ENCODE data around the gene RASA3.

Gene RASA3

DNA sequence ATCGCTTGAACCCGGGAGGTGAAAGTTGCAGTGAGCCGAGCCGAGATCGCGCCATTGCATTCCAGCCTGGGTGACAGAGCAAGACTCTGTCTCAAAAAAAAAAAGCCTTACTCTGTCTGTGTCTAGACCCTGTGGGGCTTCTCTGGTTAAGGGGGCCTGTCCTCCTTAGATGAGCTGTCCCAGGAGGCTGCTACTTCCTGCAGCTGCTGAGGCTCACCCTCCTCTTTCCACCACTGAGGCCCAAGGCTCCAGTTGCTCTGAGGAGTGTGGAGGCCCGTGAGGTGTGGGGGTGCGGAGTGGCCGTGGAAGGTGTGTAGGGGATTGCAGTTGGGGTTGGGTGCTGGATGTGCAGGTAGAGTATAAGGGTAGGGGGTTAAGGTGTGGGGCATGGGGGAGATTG lies 22.1 kb upstream of the RASA3 start:
- TF ChIP-seq, protein P1, sequence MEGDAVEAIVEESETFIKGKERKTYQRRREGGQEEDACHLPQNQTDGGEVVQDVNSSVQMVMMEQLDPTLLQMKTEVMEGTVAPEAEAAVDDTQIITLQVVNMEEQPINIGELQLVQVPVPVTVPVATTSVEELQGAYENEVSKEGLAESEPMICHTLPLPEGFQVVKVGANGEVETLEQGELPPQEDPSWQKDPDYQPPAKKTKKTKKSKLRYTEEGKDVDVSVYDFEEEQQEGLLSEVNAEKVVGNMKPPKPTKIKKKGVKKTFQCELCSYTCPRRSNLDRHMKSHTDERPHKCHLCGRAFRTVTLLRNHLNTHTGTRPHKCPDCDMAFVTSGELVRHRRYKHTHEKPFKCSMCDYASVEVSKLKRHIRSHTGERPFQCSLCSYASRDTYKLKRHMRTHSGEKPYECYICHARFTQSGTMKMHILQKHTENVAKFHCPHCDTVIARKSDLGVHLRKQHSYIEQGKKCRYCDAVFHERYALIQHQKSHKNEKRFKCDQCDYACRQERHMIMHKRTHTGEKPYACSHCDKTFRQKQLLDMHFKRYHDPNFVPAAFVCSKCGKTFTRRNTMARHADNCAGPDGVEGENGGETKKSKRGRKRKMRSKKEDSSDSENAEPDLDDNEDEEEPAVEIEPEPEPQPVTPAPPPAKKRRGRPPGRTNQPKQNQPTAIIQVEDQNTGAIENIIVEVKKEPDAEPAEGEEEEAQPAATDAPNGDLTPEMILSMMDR (IDR thresholded peaks at IDR 0.05; ENCODE audit: insufficient read depth, missing control alignments): no peak
- FAIRE-seq (no peak), DNase-seq (ENCODE audit: insufficient read length, low spot score) (peak; percentile 1)

DNA sequence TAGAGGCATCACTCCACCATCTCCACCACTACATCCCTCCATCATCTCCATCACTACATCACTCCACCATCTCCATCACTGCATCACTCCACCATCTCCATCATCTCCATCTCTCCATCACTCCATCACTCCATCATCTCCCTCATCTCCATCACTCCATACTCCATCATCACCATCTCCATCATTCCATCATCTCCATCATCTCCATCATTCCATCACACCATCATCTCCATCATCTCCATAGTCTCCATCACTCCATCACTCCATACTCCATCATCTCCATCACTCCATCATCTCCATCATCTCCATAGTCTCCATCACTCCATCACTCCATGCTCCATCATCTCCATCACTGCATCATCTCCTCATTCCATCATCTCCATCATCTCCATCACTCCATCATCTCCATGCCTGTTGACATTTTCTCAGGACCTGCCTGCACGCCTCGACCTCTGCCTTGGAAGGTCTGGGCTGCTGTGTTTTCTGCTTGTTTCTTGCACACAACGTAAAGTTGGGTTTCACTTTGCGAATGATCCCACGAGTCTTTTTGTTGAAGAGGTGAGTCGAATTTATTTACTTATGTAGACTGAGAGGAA lies 21.2 kb upstream of the RASA3 start:
- TF ChIP-seq, protein P1 (IDR thresholded peaks at IDR 0.05; ENCODE audit: insufficient read depth, missing control alignments): no peak
- FAIRE-seq: no peak
- peak; percentile 10 for DNase-seq (ENCODE audit: insufficient read length, low spot score)

DNA sequence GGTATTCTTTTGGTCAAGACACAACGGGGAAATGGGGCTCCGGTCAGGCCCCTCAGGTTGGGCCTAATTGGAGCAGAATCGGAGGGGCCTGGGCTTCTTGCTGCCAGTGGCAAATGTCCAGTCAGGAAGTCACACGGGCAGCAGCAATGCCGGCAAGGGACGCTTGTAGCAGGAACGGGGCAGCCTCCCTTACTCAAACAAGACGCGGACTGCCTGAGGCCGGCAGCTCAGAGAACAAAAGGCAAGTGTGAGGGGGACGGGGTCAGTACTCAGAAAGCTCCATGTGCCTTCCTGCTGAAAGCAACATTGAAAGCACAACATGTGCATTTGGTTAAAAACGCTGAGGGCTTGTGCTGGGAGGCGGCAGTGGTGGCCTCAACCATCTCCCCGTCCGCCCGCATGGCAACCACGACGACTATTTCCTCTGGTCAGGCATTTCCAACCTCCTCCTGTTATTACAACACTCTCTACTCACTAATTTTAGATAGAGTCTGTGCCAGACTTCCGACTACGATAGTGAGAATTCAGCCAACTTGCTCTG lies 20.5 kb upstream of the RASA3 start:
- DNase-seq (ENCODE audit: insufficient read length, low spot score): peak; percentile 1
- FAIRE-seq: no peak
- TF ChIP-seq, protein P1 (IDR thresholded peaks at IDR 0.05; ENCODE audit: insufficient read depth, missing control alignments): no peak

DNA sequence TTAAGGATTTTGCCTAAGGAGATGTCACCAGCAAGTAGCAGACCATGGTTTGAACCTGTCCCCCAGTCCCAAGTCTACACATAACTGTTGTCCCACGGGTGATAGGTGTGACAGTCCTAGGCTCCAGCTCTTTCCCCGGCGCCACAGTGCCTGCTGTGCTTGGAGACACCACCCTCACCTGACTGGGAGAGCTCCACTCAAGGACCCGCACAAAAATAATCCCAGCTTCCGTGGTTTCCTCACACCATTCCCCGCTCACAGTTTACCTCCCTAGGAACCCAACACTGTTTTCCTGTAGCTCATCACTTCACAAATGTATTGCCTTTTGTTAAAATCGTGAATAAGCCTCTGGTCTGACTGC lies 19.8 kb upstream of the RASA3 start:
- DNase-seq (ENCODE audit: insufficient read length, low spot score) (peak; percentile 12), FAIRE-seq (no peak)
- TF ChIP-seq, protein P1 (IDR thresholded peaks at IDR 0.05; ENCODE audit: insufficient read depth, missing control alignments): no peak

DNA sequence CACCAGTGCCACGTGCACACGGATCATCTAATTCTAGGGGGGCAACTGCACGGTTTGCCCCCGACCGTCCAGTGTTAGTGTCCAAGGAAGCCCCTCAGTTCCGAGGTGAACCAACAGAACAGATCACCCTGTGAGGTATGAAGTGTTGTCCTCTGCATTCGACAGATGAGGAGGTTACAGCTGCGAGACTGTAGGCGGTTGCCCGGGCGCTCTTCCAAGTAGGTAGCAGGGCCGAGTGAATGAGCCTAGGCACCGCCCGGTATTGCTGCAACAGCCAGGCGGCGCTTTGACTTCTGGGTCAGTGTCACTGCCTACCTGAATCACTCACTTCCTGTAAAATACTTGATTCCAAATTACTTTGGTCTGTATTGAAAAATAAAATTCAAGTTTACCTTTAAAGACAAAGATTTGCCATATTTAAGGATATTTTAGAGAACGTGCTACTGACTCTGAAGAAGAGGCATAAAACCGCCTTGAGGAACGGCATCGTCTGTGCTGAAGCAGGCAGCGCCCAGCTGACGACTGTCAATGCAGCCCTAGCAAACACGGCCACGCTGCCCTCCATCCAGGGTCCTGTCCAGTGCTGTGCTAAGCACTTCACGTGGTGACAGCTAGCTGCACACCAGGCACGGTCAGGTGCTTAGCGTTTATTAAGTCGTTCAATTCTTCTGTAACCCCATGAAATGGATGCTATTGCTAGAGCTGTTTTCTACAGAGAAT lies 19.3 kb upstream of the RASA3 start:
- DNase-seq (ENCODE audit: insufficient read length, low spot score) (peak; percentile 8), FAIRE-seq (no peak)
- TF ChIP-seq, protein P1 (IDR thresholded peaks at IDR 0.05; ENCODE audit: insufficient read depth, missing control alignments): no peak

DNA sequence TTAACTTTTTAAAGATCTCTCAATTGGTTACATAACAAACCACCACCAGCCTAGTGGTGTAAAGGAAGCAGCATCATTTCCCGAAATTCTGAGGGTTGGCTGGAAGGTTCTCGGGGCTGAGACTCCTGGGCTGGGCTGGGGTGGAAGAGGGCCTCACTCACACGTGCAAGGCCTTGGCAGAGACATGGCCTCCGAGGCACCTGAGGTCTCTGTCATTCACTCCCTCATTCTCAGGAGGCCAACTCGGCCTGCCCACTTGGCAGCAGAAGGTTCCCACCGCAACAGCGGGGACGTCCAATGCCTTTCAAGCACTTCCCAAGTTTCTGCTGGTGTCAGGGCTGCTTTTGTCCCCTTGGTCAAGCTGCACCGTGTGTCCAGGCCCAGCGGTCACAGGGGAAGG lies 18.6 kb upstream of the RASA3 start:
- peak; percentile 2 for DNase-seq (ENCODE audit: insufficient read length, low spot score)
- FAIRE-seq: no peak
- TF ChIP-seq, protein P1 (IDR thresholded peaks at IDR 0.05; ENCODE audit: insufficient read depth, missing control alignments): no peak
